Right renal pelvis (tissue), 4 donors: ENCODE data around the gene THBS3. TPM values are rescaled to one million over a fixed set of nuclear protein-coding genes. Genes with fewer than 3 reads are reported as not detected.
"Not testable (repeated sequence)": the region's sequence is repeated elsewhere in the genome, so short reads cannot be mapped to it uniquely, and the experiment has no call there.

Experiments used
- DNase-seq, 4 donors: peaks; one replicate each; pipeline ENCODE4 v3.0.0-alpha.2; 2013; ENCODE audit warnings: low read depth in 4 of 4, low spot score in 3 of 4, missing footprints in 1 of 4
- polyA plus RNA-seq, 4 donors: library from polyadenylated mRNA; unstranded; fragments of 120-200 nt; gene quantifications; one replicate each; pipeline ENCODE4 v1.2.1, GENCODE V29; 2013; ENCODE audit not compliant: insufficient read length in 4 of 4

THBS3 gene
- 10 to 100 TPM; 28.1 to 41.7 (median 33.4) TPM for polyA plus RNA-seq

DNA sequence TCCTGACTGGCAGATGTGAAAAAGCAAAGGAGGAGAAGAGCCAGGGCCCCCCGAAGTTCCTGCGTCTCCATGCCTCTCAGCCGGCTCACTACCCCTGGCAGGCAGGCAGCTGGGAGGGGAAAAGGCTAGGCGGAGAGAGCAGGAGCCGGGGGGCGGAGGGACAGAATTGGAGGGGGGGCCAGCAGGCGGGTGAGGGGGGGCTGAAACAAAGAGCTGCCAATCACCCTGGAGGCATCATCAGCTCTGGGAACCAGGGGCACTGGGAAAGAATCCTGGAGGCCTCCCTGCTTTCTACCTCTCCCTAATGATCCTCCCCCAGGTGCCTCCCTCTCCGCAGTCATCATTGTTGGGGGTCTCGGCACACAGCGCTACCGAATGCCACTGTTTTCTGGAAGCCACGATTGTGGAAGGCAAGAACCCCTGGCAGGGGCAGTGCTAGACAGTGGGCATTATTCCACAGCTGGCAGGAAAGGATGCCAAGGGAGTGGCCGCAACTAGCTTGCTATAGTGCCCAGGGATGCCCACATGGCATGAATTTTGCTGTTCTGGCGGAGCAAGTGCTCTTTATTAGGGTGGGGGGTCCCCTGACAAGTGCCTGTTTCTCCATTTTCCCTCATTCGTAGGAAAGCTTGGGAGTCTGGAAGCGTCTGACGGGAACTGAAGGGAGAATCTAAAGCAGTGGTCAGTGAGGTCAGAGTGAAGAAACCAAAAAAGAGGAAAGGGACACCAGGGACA, at the start of gene THBS3:
TSS of gene THBS3 (minus strand) at position 92 of the 735 bp plus-strand sequence. CDS start at position 71, 21 bp downstream.
- DNase-seq = no peak

- no peak for DNase-seq
Observed at GRCh38 chr1:155256058-155256852, 48.6 kb upstream of the THBS3 start.

DNA sequence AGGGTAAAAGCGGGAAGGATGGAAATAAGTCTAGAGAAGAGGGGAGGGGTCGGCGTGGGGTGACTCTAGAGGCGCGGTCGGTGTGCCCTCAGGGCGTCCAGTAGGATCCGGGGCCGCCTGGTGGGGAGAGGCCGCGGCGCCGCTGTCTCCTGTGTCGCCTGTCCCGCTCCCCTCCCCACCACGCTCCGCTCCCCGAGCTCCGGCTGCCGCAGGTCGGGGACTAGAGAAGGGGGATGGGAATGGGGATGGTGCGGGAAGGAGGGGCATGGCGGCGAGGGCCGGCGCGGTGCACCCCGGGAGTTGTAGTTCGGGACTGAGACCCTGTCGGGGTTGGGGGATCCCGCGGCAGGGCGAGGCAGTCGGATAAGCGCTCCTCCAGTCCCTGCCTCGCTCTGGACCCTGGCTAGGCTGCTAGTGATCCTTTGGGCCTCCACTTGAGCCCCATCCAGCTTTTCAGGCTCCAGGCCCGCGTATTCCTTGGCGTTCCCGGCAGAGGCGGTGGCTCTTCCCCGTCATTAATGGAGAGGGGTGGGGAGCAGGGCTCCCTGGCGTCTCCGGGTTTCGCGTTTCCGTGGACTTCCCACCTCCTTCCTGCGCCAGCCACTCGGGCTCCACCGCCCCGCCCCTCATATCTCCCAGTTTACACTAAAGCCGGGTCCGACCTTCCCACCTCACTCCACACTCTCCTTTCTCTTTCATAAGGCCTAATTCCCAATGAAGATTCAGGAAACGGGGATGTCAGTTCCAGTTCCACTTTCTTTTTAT, 47.7 kb upstream of the THBS3 start, which contains the start of gene ENTREP3:
TSS of gene ENTREP3 (minus strand) at position 241 of the 765 bp plus-strand sequence. CDS start 606 bp downstream, outside the sequence.
- peak in 2 of 4 donors; percentile 74 to 79 for DNase-seq

DNA sequence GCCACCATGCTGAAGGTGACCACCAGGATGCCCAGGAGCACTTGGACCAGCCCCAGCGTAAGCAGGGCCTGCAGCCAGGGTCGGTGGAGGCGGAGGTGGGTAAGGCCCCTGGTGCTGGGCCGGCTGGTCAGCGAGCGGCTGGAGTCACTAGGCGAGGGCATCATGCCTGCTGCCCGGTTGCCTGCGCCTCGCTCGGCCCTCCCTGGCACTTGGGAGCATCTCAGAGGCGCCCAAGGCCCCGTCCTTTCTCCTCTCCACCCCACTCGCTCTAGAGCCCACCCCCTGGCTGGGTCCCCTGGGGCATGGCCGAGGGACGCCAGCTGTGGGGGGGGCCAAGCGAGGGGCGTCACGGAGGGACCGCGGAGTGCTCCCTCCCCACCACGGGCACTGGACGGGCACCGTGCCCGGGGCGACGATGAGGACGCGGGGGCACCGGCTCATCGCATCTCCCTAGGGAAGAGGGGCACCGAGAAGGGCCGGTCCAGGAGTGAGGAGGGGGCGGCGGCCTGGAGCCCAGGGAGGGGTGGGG, 47.1 kb upstream of the THBS3 start:
- DNase-seq = no peak

DNA sequence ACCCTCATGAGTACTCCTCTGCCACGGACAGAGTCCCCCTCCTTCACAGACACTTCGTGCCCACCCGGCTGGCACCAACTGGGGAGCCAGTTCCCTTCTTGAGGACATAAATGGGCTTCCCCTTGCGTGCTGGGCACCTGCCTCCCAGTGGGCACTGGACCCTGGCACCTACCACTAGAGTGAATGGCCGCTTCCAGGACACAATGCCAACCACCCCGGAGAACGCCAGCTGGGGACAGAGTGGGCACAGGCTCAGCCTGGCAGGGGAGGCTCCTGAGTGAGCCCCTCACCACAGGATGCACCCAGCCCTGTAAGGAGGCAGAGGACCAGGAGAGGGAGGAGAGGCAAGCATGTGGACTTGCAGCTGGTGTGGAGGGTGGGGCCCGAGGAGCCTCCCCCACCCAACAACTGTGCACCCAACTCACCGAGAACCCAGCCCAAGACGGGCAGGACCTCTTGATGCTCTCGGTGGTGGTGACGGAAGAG, 46.6 kb upstream of the THBS3 start:
- DNase-seq = no peak

- no peak for DNase-seq
Observed at GRCh38 chr1:155253797-155254196, 46.1 kb upstream of the THBS3 start.

DNA sequence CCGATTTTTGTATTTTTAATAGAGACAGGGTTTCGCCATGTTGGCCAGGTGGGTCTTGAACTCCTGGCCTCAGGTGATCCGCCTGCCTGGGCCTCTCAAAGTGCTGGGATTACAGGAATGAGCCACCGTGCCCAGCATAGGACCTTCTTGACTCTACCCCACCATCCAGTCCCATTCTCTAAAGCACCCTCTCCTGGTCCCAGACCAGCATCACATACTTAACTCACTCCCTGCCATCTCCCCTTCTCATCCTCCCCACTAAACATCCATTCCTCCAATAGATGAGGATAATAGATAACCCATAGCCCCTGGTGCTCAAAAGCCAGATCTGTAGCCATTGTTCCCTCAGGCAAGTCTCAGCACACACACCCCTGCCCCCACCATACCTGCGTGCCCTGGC, 45.5 kb upstream of the THBS3 start:
- no peak for DNase-seq

GRCh38 chr1:155251566-155251965, 43.9 kb upstream of the THBS3 start:
- DNase-seq = no peak

- peak; percentile 87 to 92 (median 89) for DNase-seq
Observed at GRCh38 chr1:155250633-155251449, 43.1 kb upstream of the THBS3 start.

DNA sequence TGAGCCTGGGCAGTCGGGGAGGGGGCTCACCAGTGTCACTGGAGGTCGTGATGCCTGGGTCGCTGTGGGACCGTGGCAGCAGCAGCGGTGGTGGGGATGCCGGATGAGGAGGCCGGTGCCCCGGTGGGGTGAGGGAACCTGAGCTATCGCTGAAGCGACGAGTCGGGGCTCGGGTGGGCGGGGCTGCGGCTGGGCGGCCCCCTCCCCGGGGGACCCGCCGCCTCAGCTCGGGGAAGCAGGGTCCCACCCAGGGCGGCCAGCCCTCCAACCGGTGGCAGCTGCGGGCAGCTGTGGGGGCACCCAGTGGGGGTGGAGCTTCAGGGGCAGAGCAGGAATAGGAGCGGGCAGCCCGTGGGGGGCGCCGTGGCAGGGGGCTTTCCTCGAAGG, 42.5 kb upstream of the THBS3 start:
- no peak for DNase-seq

- DNase-seq = no peak
Observed at GRCh38 chr1:155247667-155248553, 40.2 kb upstream of the THBS3 start.

DNA sequence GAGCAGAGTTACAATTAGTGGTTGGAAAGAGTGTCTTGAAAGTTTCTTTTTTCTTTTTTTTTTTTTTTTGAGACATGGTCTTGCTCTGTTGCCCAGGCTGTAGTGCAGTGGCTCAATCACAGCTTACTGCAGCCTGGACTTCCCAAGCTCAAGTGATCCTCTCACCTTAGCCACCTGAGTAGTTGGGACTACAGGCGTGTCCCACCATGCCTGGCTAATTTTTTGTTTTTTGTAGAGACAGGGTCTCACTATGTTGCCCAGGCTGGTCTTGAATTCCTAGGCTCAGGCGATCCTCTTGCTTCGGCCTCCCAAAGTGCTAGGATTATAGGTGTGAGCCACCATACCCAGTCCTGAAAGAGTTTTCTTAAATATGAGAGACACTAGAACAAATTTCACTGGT, 39.1 kb upstream of the THBS3 start:
- DNase-seq = not testable (repeated sequence)

GRCh38 chr1:155245163-155245524, 37.4 kb upstream of the THBS3 start:
- no peak for DNase-seq

GRCh38 chr1:155244368-155245162, 36.9 kb upstream of the THBS3 start:
- peak; percentile 92 to 99 (median 98) for DNase-seq

GRCh38 chr1:155242805-155243358, 35.2 kb upstream of the THBS3 start:
- DNase-seq = no peak

- no peak for DNase-seq
Observed at GRCh38 chr1:155241841-155242264, 34.2 kb upstream of the THBS3 start.

DNA sequence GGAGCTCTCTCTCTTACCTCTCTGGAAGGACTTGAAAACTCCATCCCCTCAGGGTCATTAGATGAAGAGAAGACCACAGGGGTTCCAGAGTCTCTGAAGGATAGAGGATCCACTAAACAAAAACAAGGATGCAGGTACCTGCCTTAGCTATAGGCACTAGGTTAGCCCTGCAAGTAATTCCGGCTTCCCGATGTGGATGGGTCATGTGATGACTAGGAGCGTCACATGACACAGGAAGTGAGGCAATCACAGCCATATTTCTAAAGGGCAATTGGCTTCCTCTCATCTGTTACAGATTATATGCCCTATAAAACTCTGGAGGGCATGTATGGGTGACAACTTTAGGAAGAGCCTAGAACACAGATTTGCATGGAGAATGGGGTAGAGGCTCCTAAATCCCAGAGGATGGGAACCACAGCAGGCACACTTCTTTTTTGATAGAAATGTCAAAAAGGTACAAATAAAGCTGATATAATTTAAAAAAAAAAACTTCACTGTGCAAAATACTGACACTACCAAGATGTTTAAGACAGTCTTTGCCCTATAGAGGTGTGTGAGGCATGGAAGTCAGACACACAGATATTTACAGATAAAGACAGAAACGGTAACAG, 33.5 kb upstream of the THBS3 start:
- no peak for DNase-seq
